Activated CD4-positive, alpha-beta T cell treated with anti-CD3 and anti-CD28 coated beads for 36 hours (primary cell): ENCODE data around the gene ABHD18. TPM values are rescaled to one million over a fixed set of nuclear protein-coding genes. Genes with fewer than 3 reads are reported as not detected.
"Not testable (repeated sequence)": the region's sequence is repeated elsewhere in the genome, so short reads cannot be mapped to it uniquely, and the experiment has no call there.

Experiments
- ATAC-seq: fragments of 200-7000 bp; cut with Tn5 transposase; one replicate; pipeline ENCODE4 v1.10.0; 2021; ENCODE audit warnings: mild to moderate bottlenecking, moderate library complexity
- CTCF ChIA-PET: fragments of 350-600 bp; sonication (Branson Sonifier 250); formaldehyde crosslinking; loops from one replicate; lab custom pipeline; 2021; ENCODE audit warnings: antibody characterized with exemption; lab: Charles Lee
- POLR2A ChIA-PET: fragments of 350-600 bp; sonication (Branson Sonifier 250); formaldehyde crosslinking; loops from one replicate; lab custom pipeline; 2021; ENCODE audit warnings: antibody characterized with exemption, inconsistent platforms; lab: Charles Lee
- DNase-seq: peaks from one replicate; pipeline ENCODE4 v3.0.0-alpha.2; 2020
- H3K27ac Mint-ChIP-seq: one replicate; pipeline ENCODE4 v1.8.0; 2021; ENCODE audit warnings: mixed read lengths
- H3K27me3 Mint-ChIP-seq: one replicate; pipeline ENCODE4 v1.8.0; 2021; ENCODE audit warnings: mixed read lengths
- H3K36me3 Mint-ChIP-seq: one replicate; pipeline ENCODE4 v1.8.0; 2021; ENCODE audit warnings: low read depth, mixed read lengths
- H3K4me1 Mint-ChIP-seq: one replicate; pipeline ENCODE4 v1.8.0; 2021; ENCODE audit warnings: mixed read lengths
- H3K4me3 Mint-ChIP-seq: one replicate; pipeline ENCODE4 v1.8.0; 2021; ENCODE audit warnings: mild to moderate bottlenecking, moderate library complexity, mixed read lengths
- H3K9me3 Mint-ChIP-seq: one replicate; pipeline ENCODE4 v1.8.0; 2021; ENCODE audit warnings: low read depth, mixed read lengths
- intact Hi-C, 2 experiments: fragments of 100-400 bp; cut with DNase I in 1 of 2; cut with micrococcal nuclease in 1 of 2; formaldehyde crosslinking; loops; one replicate each; pipeline versions ENCODE4 v1.14.2 to v1.15.1; 2022 to 2024; cut with DNase I, micrococcal nuclease
- total RNA-seq, 2 experiments: library from RNA; stranded (reverse); gene quantifications; one replicate each; pipeline ENCODE4 v1.2.3, GENCODE V29; 2021

The ABHD18 gene
- total RNA-seq, 2 experiments from 2014 or later: 23.5 to 24.2 TPM

- intact Hi-C loops, DNase-seq, POLR2A ChIA-PET, ATAC-seq, H3K4me3 Mint-ChIP-seq, H3K4me1 Mint-ChIP-seq, H3K9me3 Mint-ChIP-seq, H3K36me3 Mint-ChIP-seq, H3K27ac Mint-ChIP-seq, CTCF ChIA-PET, H3K27me3 Mint-ChIP-seq: not testable (repeated sequence)
Measured at GRCh38 chr4:128066453-128066820, 101.2 kb downstream of the ABHD18 start.

GRCh38 chr4:128068918-128069317 lies 103.7 kb downstream of the ABHD18 start:
- peaks cover 5% of the 10 kb centered on the region for H3K4me1 Mint-ChIP-seq
- intact Hi-C loops: no loop called here
- no peak overlapping the region for H3K4me3 Mint-ChIP-seq
- no peaks in the 10 kb centered on the region for H3K27me3 Mint-ChIP-seq
- H3K27ac Mint-ChIP-seq: no peak overlapping the region
- H3K36me3 Mint-ChIP-seq: peaks cover 4% of the 10 kb centered on the region
- peak; percentile 33 for DNase-seq
- peak; percentile 68 for ATAC-seq
- CTCF ChIA-PET: interaction anchor here (1.4 kb wide), 2 partner anchors 23 to 34 kb away, joined by 4 read pairs; no protein-coding TSS in a partner anchor
- H3K9me3 Mint-ChIP-seq: no peaks in the 10 kb centered on the region
- POLR2A ChIA-PET: no interaction called here

- DNase-seq (no peak), ATAC-seq (no peak)
- Mint-ChIP-seq H3K4me1 (no peaks in the 10 kb centered on the region), H3K9me3 (no peaks in the 10 kb centered on the region), H3K4me3 (no peak overlapping the region), H3K36me3 (peaks cover 23% of the 10 kb centered on the region), H3K27ac (no peak overlapping the region), H3K27me3 (no peaks in the 10 kb centered on the region)
- ChIA-PET CTCF (no interaction called here), POLR2A (interaction anchor here (0.7 kb wide), 1 partner anchor 743 kb away, joined by 3 read pairs; no protein-coding TSS in a partner anchor)
- intact Hi-C loops: no loop called here
Measured at GRCh38 chr4:128076464-128076863, 111.3 kb downstream of the ABHD18 start.

Other genes starting within 250 kb of the ABHD18 start
- gene SLC25A31, start 235.0 kb upstream of the ABHD18 start, total RNA-seq: not detected
- 1 to 10 TPM; 2.7 to 3.0 TPM for gene HSPA4L, start 183.1 kb upstream of the ABHD18 start, total RNA-seq
- 10 to 100 TPM; 44.4 to 52.3 TPM for gene PLK4, start 84.5 kb upstream of the ABHD18 start, total RNA-seq
- 10 to 100 TPM; 10.2 to 13.8 TPM for gene MFSD8, start 233 bp upstream of the ABHD18 start, total RNA-seq
- 10 to 100 TPM; 22.1 to 26.0 TPM for gene LARP1B, start 95.9 kb downstream of the ABHD18 start, total RNA-seq